NCI-H1930 (cell line): Measurements from ENCODE around the gene ZNF831.

Experiments
- DNase-seq, 2 experiments: peaks; one replicate each; lab custom pipeline; 2025; lab: John Stamatoyannopoulos, UW

The ZNF831 gene

GRCh38 chr20:59181936-59182335 lies 18.3 kb downstream of the ZNF831 start:
- no peak for DNase-seq

- no peak for DNase-seq
Observed at GRCh38 chr20:59182401-59183044, 18.9 kb downstream of the ZNF831 start.

GRCh38 chr20:59183751-59184150 lies 20.1 kb downstream of the ZNF831 start:
- DNase-seq = no peak

DNA sequence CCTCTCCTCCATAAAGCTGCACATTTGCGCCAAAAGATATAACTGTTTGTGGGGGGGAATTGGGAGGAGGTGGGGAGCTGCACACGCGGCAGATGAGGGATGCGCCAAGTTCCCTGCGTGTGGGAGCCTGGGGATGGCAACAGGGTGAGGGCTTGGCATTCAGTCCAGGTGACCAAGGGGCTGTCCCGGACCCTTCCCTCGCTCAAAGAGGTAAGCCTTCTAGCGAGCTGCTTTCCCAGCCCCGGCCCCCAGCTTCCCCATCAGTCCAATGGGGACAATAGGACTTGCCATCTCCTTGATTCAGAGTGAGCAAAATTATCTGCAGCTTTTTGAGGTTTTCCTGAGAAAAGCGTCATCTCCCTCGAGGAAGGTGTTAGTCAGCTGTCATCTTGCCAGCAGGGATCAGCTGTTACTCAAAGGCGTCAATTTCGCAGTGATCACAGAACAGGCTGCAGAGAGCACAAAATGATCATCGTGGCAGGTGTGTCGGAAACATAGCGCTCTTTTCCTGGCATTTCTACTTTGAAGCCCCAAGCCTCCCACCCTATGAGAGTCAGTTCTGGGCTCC lies 21.3 kb downstream of the ZNF831 start:
- DNase-seq = no peak

- no peak for DNase-seq
Observed at GRCh38 chr20:59185809-59186208, 22.2 kb downstream of the ZNF831 start.

- DNase-seq = no peak
Observed at GRCh38 chr20:59190466-59190865, 26.8 kb downstream of the ZNF831 start.

- DNase-seq = no peak
Observed at GRCh38 chr20:59191036-59191755, 27.6 kb downstream of the ZNF831 start.

DNA sequence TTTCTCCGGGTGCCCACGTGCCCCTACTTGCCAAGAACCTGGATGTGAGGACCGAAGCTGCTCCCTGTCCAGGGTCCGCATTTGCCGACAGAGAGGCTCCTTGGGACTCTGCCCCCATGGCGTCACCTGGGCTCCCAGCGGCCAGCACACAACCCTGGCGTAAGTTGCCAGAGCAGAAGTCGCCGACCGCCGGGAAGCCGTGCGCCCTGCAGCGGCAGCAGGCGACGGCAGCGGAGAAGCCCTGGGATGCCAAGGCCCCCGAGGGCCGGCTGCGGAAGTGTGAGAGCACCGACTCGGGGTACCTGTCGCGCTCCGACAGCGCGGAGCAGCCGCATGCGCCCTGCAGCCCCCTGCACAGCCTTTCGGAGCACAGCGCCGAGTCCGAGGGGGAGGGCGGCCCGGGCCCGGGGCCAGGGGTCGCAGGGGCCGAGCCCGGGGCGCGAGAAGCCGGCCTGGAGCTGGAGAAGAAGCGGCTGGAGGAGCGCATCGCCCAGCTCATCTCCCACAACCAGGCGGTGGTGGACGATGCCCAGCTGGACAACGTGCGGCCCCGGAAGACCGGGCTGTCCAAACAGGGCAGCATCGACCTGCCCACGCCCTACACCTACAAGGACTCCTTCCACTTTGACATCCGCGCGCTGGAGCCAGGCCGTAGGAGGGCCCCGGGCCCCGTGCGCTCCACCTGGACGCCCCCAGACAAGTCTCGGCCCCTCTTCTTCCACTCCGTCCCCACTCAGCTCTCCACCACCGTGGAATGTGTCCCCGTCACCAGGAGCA lies 28.3 kb downstream of the ZNF831 start:
- no peak for DNase-seq

GRCh38 chr20:59192533-59192896 lies 28.9 kb downstream of the ZNF831 start:
- no peak for DNase-seq

GRCh38 chr20:59193325-59193724 lies 29.7 kb downstream of the ZNF831 start:
- DNase-seq = no peak

DNA sequence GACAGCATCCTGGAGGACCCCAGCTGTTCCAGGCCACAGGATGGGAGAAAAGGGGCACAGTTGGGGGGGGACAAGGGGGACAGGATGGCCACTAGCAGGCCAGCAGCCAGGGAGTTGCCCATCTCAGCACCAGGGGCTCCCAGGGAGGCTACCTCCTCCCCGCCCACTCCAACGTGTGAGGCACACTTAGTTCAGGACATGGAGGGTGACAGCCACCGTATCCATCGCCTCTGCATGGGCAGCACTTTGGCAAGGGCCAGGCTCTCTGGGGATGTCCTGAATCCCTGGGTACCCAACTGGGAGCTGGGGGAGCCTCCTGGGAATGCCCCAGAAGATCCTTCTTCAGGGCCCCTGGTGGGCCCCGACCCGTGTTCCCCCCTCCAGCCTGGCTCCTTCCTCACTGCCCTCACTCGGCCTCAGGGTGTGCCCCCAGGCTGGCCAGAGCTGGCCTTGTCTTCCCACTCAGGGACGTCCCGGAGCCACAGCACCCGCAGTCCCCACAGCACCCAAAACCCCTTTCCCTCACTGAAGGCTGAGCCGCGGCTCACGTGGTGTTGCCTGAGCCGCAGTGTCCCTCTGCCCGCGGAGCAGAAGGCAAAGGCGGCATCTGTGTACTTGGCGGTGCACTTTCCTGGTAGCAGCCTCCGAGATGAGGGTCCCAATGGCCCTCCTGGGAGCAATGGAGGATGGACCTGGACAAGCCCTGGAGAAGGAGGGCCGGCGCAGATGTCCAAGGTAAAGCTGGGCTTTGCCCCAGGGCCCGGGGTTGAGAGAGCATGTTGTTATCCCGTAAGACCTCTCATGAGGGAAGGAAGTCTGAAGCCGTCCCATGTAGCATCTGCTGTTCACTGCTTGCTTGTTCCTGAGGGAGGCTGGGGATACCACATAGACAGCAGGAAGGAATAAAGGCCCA lies 30.7 kb downstream of the ZNF831 start:
- DNase-seq = no peak

DNA sequence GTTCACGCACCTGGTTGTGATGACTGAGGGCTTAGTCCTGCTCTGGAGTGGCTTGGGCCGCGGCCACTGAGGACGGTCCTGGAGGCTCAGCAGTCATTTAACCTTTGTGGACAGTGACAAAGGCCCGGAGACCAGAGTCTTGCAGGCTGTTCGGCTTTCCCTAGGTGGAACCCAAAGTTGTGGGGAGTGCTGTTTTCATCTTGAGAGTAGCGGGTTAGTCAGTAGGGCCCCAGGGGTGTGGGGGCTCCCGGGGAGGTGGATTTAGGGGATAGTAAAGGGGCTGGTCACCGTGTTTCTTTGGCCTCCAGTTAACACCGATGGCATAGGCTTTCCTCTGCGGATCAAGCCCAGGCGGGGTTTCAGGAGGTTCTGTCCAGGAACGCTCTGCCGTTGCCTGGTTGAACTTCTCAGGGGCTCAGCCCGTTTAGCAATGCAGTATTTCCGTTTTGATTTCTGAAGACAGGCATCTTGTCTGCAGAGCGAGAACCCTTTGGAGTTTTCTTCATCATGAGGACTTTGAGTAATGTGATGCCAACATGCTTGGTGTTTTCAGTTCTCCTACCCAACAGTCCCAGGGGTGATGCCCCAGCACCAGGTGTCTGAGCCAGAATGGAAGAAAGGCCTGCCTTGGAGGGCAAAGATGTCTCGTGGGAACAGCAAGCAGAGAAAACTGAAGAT lies 31.8 kb downstream of the ZNF831 start:
- no peak for DNase-seq

- DNase-seq = no peak
Observed at GRCh38 chr20:59204165-59204894, 40.7 kb downstream of the ZNF831 start.

DNA sequence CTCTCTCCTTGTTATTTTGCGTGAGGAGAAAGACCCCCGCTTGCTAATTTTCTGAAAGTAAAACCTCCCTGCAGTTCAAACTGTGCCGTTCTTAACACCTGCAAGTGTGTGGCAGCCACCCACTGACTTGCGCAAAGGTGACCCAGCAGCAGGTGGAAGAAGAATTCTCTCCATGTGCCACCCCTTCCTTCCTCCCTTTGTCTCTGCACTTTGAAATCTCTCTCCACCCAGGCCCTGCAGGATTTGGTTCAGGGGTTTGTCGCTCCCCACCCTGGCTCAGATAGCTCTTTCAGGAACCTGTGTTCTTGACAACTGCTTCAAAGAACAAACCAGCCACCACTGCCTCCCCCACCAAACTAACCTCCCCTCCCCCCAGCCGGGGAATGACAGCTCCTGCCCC lies 41.4 kb downstream of the ZNF831 start:
- DNase-seq = no peak

GRCh38 chr20:59207235-59207634 lies 43.6 kb downstream of the ZNF831 start:
- DNase-seq = no peak

DNA sequence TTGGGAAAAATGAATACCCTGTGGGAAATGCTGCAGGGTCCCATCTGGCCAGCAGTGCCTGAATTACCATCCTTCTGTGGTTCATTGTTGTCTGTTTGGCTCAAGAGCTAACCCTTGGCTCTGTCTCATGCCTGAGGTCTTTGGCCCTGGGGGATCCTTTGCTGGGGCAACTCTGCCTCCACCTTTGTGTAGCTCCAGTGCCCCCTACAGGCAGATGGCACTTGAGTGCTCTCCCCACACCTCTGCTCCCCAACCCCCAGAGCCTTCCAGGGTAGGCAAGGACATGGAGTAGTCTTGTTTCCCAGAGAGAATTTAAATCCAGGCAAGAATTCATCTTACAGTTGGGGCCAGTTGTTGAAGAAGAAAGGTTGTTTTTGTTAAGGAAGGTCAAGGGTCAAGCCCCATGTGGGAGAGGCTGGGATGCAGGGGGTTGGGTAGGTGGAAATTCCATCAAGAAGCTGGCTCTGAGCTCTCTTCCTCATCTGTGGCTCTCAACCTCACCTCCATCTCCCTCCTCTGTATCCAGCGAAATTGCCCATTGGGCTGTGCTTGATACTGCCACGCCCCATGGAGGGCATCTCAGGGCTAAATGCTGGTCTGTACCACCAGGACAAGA lies 44.2 kb downstream of the ZNF831 start:
- peak; percentile 23 to 53 for DNase-seq

- DNase-seq = no peak
Observed at GRCh38 chr20:59210186-59210585, 46.6 kb downstream of the ZNF831 start.

GRCh38 chr20:59211208-59211765 lies 47.7 kb downstream of the ZNF831 start:
- no peak for DNase-seq

GRCh38 chr20:59214073-59214472 lies 50.5 kb downstream of the ZNF831 start:
- no peak for DNase-seq
